A549 (cell line): Measurements from ENCODE around the gene SELENOW.

Source experiments
- JUN ChIP-seq, 2 experiments: fragments of >200 bp; sonication (Bioruptor Twin); formaldehyde crosslinking; IDR thresholded peaks; 2 replicates in 1 of 2; 3 replicates in 1 of 2; pipeline ENCODE4 v1.6.1; 2016 to 2017
- MAX ChIP-seq: IDR thresholded peaks from 2 replicates; pipeline ENCODE4 v1.6.1; 2012
- MAZ ChIP-seq: fragments of 150-350 bp; IDR thresholded peaks from 2 replicates; pipeline ENCODE4 v1.6.1; 2014; ENCODE audit warnings: antibody characterized with exemption, low read depth, low read length, borderline replicate concordance
- NR3C1 ChIP-seq: fragments of >200 bp; sonication (Bioruptor Twin); formaldehyde crosslinking; IDR thresholded peaks from 3 replicates; pipeline ENCODE4 v1.6.1; 2017
- POLR2A ChIP-seq: IDR thresholded peaks from 2 replicates; pipeline ENCODE4 v1.6.1; 2012; ENCODE audit warnings: mild to moderate bottlenecking, low read length
- TP53 ChIP-seq: fragments of 250-450 bp; sonication (Bioruptor Pico); IDR thresholded peaks from 2 replicates; pipeline ENCODE4 v1.5.0; 2021; ENCODE audit warnings: mild to moderate bottlenecking, moderate library complexity

GRCh38 chr19:47824396-47824795 is 45.9 kb downstream of the SELENOW start:
- TF ChIP-seq MAZ (no peak), POLR2A (no peak), MAX (no peak), NR3C1 (no peak), JUN (IDR thresholded peaks at IDR 0.05) (no peak), TP53 (no peak)
